SU-DHL-6 (cell line): ENCODE data around the gene WDR88.

Experiments
- H2AFZ ChIP-seq: fragments of 200-600 bp; sonication (generic); 2 replicates; pipeline ENCODE4 v1.6.1; 2014; ENCODE audit warnings: low read depth, mild to moderate bottlenecking, moderate library complexity, mixed read lengths, antibody characterized with exemption, low read length; ENCODE audit not compliant: severe bottlenecking
- H3F3A ChIP-seq: fragments of 200-600 bp; shearing (Covaris generic); 2 replicates; pipeline ENCODE4 v1.6.0; 2016; ENCODE audit warnings: antibody characterized with exemption, mild to moderate bottlenecking; ENCODE audit not compliant: insufficient read depth
- H3K27ac ChIP-seq: fragments of 200-600 bp; sonication (generic); 2 replicates; pipeline ENCODE4 v1.5.1; 2016; ENCODE audit warnings: low read depth, mild to moderate bottlenecking, low read length, moderate library complexity, mixed read lengths
- H3K27me3 ChIP-seq: fragments of 200-600 bp; sonication (generic), shearing (Covaris generic); 2 replicates; pipeline ENCODE4 v1.6.0; 2014; ENCODE audit warnings: mild to moderate bottlenecking, low read length
- H3K36me3 ChIP-seq: fragments of 200-600 bp; sonication (generic); 2 replicates; pipeline ENCODE4 v1.6.1; 2014; ENCODE audit warnings: mild to moderate bottlenecking, low read length, mixed read lengths
- H3K4me2 ChIP-seq: fragments of 300-600, 200-600 bp; shearing (Covaris generic), sonication (generic); 2 replicates; pipeline ENCODE4 v1.6.0; 2014; ENCODE audit warnings: low read length, low read depth, mild to moderate bottlenecking; ENCODE audit not compliant: poor library complexity, severe bottlenecking
- H3K4me3 ChIP-seq: fragments of 200-600 bp; sonication (generic); 2 replicates; pipeline ENCODE4 v1.5.1; 2014; ENCODE audit warnings: antibody characterized with exemption, low read length, mild to moderate bottlenecking, mixed read lengths; ENCODE audit not compliant: insufficient read depth, poor library complexity, severe bottlenecking
- H3K79me2 ChIP-seq: fragments of 200-600 bp; sonication (generic); 2 replicates; pipeline ENCODE4 v1.6.1; 2014; ENCODE audit warnings: mild to moderate bottlenecking, low read length, moderate library complexity; ENCODE audit not compliant: insufficient read depth
- H3K9ac ChIP-seq: fragments of 200-600 bp; sonication (generic); 2 replicates; pipeline ENCODE4 v1.7.0; 2014; ENCODE audit warnings: mild to moderate bottlenecking, low read length
- H3K9me2 ChIP-seq: fragments of 200-600 bp; sonication (generic); replicated peaks from 2 replicates; pipeline ENCODE4 v1.6.1; 2014; ENCODE audit warnings: low read length; ENCODE audit not compliant: insufficient read depth
- H3K9me3 ChIP-seq: fragments of 200-600 bp; sonication (generic); 2 replicates; pipeline ENCODE4 v1.6.1; 2014; ENCODE audit warnings: low read length, mixed read lengths; ENCODE audit not compliant: insufficient read depth
- H4K20me1 ChIP-seq: fragments of 200-600 bp; sonication (generic); 2 replicates; pipeline ENCODE4 v1.6.1; 2014; ENCODE audit warnings: low read depth, mild to moderate bottlenecking, antibody characterized with exemption, low read length, moderate library complexity, mixed read lengths
- CTCF ChIP-seq: fragments of 200-600 bp; sonication (generic); IDR thresholded peaks from one replicate; pipeline ENCODE4 v1.5.1; 2017; ENCODE audit warnings: antibody characterized with exemption, mild to moderate bottlenecking, low read length, moderate library complexity; ENCODE audit not compliant: insufficient read depth, poor library complexity, severe bottlenecking
- EZH2phosphoT487 ChIP-seq: fragments of 200-600 bp; sonication (generic), shearing (Covaris generic); conservative IDR thresholded peaks from 2 replicates; pipeline ENCODE4 v1.6.1; 2018; ENCODE audit warnings: mild to moderate bottlenecking, antibody characterized with exemption, low read length, moderate library complexity, mixed read lengths

The WDR88 gene

GRCh38 chr19:33094436-33095067 lies 37.4 kb upstream of the WDR88 start:
- peaks cover 12% of the 10 kb centered on the region; the same call in 1 of the 2 replicates for H3K36me3 ChIP-seq
- no peak overlapping the region for H3K9ac ChIP-seq
- H3K4me3 ChIP-seq, result no peak overlapping the region

GRCh38 chr19:33096005-33096404 lies 35.9 kb upstream of the WDR88 start:
- no peak overlapping the region for H2AFZ ChIP-seq
- no peaks in the 10 kb centered on the region for H3F3A ChIP-seq
- no peak overlapping the region for H3K9ac ChIP-seq
- H3K9me3 ChIP-seq, result no peaks in the 10 kb centered on the region
- TF ChIP-seq CTCF (no peak), EZH2phosphoT487 (no peak)
- no peaks in the 10 kb centered on the region for H3K9me2 ChIP-seq
- no peaks in the 10 kb centered on the region for H3K27me3 ChIP-seq
- no peaks in the 10 kb centered on the region for H3K79me2 ChIP-seq
- peaks cover 7% of the 10 kb centered on the region; the same call in 1 of the 2 replicates for H3K36me3 ChIP-seq
- no peak overlapping the region for H3K4me2 ChIP-seq
- no peak overlapping the region for H3K4me3 ChIP-seq
- H4K20me1 ChIP-seq, result no peaks in the 10 kb centered on the region
- no peak overlapping the region for H3K27ac ChIP-seq

More at GRCh38 chr19:33094436-33095067, 37.4 kb upstream of the WDR88 start:
- Histone ChIP-seq H4K20me1 (no peaks in the 10 kb centered on the region), H3K4me2 (no peak overlapping the region), H2AFZ (no peak overlapping the region), H3K79me2 (no peaks in the 10 kb centered on the region), H3K9me3 (no peaks in the 10 kb centered on the region), H3K9me2 (no peaks in the 10 kb centered on the region), H3K27ac (no peak overlapping the region), H3F3A (no peaks in the 10 kb centered on the region), H3K27me3 (no peaks in the 10 kb centered on the region)
- TF ChIP-seq EZH2phosphoT487 (no peak), CTCF (no peak)

- Histone ChIP-seq H3K4me2 (no peak overlapping the region), H3K36me3 (peaks cover 10% of the 10 kb centered on the region; the same call in 1 of the 2 replicates), H3K79me2 (no peaks in the 10 kb centered on the region), H3K9me3 (no peaks in the 10 kb centered on the region), H2AFZ (no peak overlapping the region), H3K4me3 (no peak overlapping the region), H3K9me2 (no peaks in the 10 kb centered on the region), H3K9ac (no peak overlapping the region), H4K20me1 (no peaks in the 10 kb centered on the region), H3K27me3 (no peaks in the 10 kb centered on the region), H3F3A (no peaks in the 10 kb centered on the region), H3K27ac (no peak overlapping the region)
- TF ChIP-seq CTCF (no peak), EZH2phosphoT487 (no peak)
These were observed 33.8 kb upstream of the WDR88 start for GRCh38 chr19:33098055-33098534.
